Right cardiac atrium (tissue), 5 donors: Measurements from ENCODE around the gene MTA1. TPM values are rescaled to one million over a fixed set of nuclear protein-coding genes. Genes with fewer than 3 reads are reported as not detected.

Experiments
- ATAC-seq, 2 donors: fragments of 200-7000 bp; cut with Tn5 transposase; one replicate each; pipeline versions ENCODE4 v1.8.0 to v1.9.1; 2020; ENCODE audit warnings: moderate library complexity in 2 of 2, mild to moderate bottlenecking in 1 of 2
- DNase-seq, 3 donors: peaks; one replicate each; pipeline ENCODE4 v3.0.0-alpha.2; 2020
- H3K27ac ChIP-seq: one replicate; pipeline ENCODE4 v1.5.1; 2013; ENCODE audit warnings: mild to moderate bottlenecking, low read length, control low read depth, moderate library complexity
- H3K27me3 ChIP-seq: one replicate; pipeline ENCODE4 v1.6.1; 2013; ENCODE audit not compliant: control insufficient read depth, insufficient read depth
- H3K4me1 ChIP-seq: one replicate; pipeline ENCODE4 v1.6.1; 2013; ENCODE audit warnings: low read length; ENCODE audit not compliant: control insufficient read depth, insufficient read depth
- H3K4me3 ChIP-seq: one replicate; pipeline ENCODE4 v1.5.1; 2013; ENCODE audit warnings: low read length, control low read depth
- H3K9me3 ChIP-seq: one replicate; pipeline ENCODE4 v1.6.1; 2013; ENCODE audit warnings: low read length; ENCODE audit not compliant: control insufficient read depth
- WGBS: extraction: QIAGEN DNeasy Blood & Tissue Kit; methylation state at CpG from one replicate; pipeline ENCODE4 v1.1.7; 2013; 5-methylcytosine and 5-hydroxymethylcytosine counted together
- intact Hi-C, 4 donors: fragments of 100-400 bp; cut with DNase I; formaldehyde crosslinking; loops; one replicate each; pipeline versions ENCODE4 v1.11.0 to v1.14.0; 2022 to 2023
- polyA plus RNA-seq: library from polyadenylated mRNA; stranded (reverse); fragments of 200-250 nt; gene quantifications from one replicate; pipeline ENCODE4 v1.2.3, GENCODE V29; 2013
- total RNA-seq, 4 donors: library from RNA; stranded (reverse); fragmentation: NEBNext Ultra II Directional; extraction: Animal tissue kit (Norgen Biotek cat#: 25700); gene quantifications; one replicate each; pipeline ENCODE4 v1.2.1, GENCODE V29; 2021
- donor health status: healthy with polysubstance abuse.
- donor health status: DM: no; HTN: yes; CAD: no.
- donor health status: DM: no; HTN: no; CAD: no.
- donor health status: DM: no; HTN: yes; CAD: no; lungs with severe emphysema.
- donor health status: DM: yes; HTN: yes; CAD: no.

The MTA1 gene
- total and polyA plus RNA-seq, 5 donors: 121 to 179 (median 141) TPM

DNA sequence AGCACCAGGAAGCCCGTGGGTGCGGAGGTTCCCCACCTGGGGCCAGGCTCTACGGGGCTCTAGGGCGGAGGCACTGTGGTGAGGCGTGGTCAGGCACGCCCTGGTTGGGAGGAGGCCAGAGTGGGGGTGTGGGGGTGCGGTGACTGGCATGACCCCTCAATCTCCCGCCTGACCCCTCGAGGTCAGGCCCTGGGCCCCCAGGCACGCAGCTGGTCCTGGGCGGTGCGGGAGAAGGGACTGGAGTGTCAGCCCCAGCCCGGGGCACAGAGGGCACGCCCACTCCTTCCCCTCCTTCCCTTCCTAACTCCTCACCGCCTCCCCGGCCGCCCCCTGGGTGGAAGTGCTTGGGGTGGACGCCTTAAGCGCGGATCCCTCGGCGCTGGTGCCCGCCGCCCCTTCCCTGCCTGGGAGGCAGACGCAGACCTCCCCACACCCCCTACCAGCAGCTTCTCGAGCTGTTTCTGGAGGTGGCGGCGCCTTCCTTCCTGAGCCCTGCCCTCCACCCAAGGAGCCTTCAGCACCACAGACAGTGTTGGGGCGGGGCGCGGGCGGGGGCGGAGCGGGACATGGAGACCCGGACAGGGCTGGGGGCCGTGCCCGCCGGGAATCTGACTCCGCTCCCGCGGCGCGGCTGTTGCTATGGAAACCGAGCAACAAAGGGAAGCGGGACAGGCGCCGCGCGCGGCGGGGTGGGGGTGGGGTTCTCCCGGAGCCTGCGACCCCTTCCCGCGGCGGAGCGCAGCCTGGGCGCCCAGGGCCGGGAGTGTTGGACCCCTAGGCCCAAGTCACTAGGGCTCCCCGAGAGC, 54.3 kb downstream of the MTA1 start:
- Histone ChIP-seq H3K27me3 (no peaks in the 10 kb centered on the region), H3K4me1 (peaks cover 12% of the 10 kb centered on the region), H3K9me3 (no peaks in the 10 kb centered on the region), H3K4me3 (peak overlapping the region; percentile 84), H3K27ac (peak overlapping the region; percentile 89)
- ATAC-seq (peak; percentile 60 to 66), DNase-seq (peak; percentile 97 to 99 (median 99))
- intact Hi-C loops: no loop called here
- 2% methylated on average over 60 of the region's 60 CpGs for WGBS

- DNase-seq: peak; percentile 74 to 90 (median 88)
- H3K4me1 ChIP-seq: peaks cover 5% of the 10 kb centered on the region
- peak within 1 kb of the TSS; percentile 95 for H3K27ac ChIP-seq
- no peaks in the 10 kb centered on the region for H3K27me3 ChIP-seq
- no peaks in the 10 kb centered on the region for H3K9me3 ChIP-seq
- ATAC-seq: peak; percentile 0 to 1
- intact Hi-C loops: no loop called here
- WGBS: under 1% methylated on average over 118 of the region's 118 CpGs
- H3K4me3 ChIP-seq: peak within 1 kb of the TSS; percentile 84
Observed at GRCh38 chr14:105474483-105475268, 55.0 kb downstream of the MTA1 start, which contains the start of gene CRIP2. TSS of gene CRIP2 (plus strand) at chr14:105474821. CDS start at chr14:105474863, 42 bp downstream.

DNA sequence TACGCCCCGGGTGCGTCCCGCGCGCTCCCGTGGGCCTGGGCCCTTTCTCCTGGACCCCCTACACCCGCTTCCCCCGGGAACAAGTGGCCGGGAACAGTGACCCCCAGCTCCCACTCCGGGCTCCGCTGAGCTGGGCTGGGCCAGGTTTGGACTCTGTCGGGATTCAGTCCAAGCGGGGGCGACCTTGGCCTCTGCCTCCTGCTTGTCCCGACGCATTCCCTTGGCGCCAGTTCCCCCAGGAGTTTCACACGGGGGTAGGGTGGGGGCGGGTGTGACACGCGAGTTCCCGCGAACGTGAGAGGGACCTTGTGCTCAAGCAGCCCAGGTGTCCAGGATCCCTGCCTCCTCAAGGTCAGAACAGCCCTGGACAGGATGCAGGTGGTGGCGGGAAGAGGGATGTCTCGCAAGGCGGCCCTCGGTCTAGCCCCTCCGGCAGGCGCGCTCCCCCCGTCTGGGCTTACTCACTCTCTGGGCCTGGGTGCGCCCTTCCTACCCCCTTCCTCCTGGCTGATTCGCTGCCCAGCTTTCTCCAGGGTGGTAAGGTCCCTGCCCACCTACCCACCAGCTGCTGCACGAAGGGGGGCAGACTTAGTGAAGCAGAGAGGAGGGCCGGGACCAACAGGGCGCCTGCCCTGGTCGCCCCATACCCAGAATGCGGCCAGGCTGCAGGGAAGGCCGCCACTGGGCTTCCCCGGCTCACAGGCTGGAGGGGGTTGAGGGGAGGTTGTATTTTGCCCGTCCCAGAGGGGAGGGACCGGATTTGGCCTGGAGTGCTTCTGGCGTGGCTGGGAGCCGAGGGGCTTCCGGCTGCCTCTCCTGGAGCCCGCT, 55.9 kb downstream of the MTA1 start:
- Histone ChIP-seq H3K4me3 (peak overlapping the region; percentile 84), H3K9me3 (no peaks in the 10 kb centered on the region), H3K27ac (peak overlapping the region; percentile 95), H3K27me3 (no peaks in the 10 kb centered on the region), H3K4me1 (peaks cover 3% of the 10 kb centered on the region)
- intact Hi-C loops: no loop called here
- DNase-seq (peak; percentile 70 to 89 (median 88)), ATAC-seq (peak; percentile 1 to 24)
- under 1% methylated on average over 48 of the region's 48 CpGs for WGBS

DNA sequence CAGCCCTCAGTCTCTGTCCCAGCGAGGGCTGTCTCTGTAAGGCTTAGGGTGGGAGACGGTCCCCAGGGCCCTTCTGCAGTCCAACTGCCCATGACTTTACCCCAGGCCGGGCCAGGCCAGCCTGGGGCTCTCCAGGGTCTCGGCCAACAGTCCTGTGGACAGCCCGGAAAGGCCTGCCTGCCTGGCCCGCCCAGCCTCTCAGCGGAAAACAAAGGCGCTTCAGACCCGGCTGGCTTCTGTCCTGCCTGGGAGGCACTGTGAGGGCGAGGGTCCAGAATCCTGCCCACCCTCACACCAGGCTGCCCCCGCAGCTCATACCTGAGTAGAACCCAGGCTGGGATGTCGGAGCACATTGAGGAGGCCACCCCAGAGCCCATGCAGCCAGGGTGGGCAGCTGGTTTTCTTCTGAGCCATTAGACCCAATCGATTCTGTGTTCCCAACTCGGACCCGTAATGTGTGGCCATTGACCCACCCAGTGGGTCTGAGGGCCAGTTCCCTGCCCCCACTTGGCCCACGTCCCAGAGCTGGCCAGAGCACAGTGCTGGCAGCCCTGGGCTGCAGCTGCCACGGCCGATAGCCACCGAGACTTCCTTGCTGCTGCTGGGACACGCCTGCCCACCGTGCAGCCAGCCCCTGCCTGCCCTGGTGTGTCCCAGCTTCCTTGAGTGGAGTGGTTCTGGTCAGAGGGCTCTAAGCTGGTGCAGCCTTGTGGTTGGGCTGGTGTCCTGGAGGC, 56.6 kb downstream of the MTA1 start:
- Histone ChIP-seq H3K4me3 (peak overlapping the region; percentile 84), H3K27me3 (no peaks in the 10 kb centered on the region), H3K27ac (peak overlapping the region; percentile 95), H3K9me3 (no peaks in the 10 kb centered on the region), H3K4me1 (peaks cover 3% of the 10 kb centered on the region)
- intact Hi-C loops: no loop called here
- DNase-seq (peak; percentile 81 to 94 (median 92)), ATAC-seq (peak; percentile 1 to 5)
- WGBS: 10% methylated on average over 21 of the region's 21 CpGs

- H3K4me3 ChIP-seq: peak overlapping the region; percentile 84
- H3K9me3 ChIP-seq: no peaks in the 10 kb centered on the region
- DNase-seq (peak; percentile 67 to 85 (median 80)), ATAC-seq (no peak)
- peak overlapping the region; percentile 95 for H3K27ac ChIP-seq
- 28% methylated on average over 16 of the region's 16 CpGs for WGBS
- intact Hi-C loops: no loop called here
- no peaks in the 10 kb centered on the region for H3K27me3 ChIP-seq
- peaks cover 3% of the 10 kb centered on the region for H3K4me1 ChIP-seq
Observed at GRCh38 chr14:105476831-105477659, 57.4 kb downstream of the MTA1 start.

DNA sequence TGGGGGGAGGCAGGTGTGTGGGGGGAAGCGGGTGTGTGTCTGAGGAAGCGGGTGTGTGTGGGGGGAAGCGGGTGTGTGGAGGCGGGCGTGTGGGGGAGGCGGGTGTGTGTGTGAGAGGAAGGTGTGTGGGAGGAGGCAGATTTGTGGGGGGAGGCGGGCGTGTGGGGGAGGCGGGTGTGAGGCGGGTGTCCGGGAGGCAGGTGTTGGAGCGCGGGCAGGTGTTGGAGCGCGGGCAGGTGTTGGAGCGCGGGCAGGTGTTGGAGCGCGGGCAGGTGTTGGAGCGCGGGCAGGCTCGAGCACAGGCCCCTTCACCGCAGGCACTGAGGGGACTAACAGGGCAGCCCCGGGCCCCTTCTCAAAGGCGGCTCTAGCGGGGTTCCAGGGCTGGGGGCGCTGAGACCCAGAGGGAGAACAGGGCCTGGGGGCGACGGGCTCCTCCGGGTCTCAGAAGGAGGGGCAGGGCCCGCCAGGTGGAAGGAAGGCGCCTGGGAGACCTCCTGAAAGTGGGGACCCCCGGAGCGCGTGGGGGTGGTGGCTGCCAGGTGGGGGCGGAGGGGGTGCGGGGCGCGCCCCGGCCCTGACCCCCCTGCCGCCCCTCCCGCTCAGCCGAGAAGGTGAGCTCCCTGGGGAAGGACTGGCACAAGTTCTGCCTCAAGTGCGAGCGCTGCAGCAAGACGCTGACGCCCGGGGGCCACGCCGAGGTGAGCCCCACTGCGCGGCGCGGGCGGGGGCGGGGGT, 58.2 kb downstream of the MTA1 start:
- DNase-seq (peak in 1 of 3 donors; percentile 68), ATAC-seq (no peak)
- Histone ChIP-seq H3K27ac (peak overlapping the region; percentile 95), H3K4me3 (peak overlapping the region; percentile 84), H3K9me3 (no peaks in the 10 kb centered on the region), H3K4me1 (peaks cover 11% of the 10 kb centered on the region), H3K27me3 (no peaks in the 10 kb centered on the region)
- intact Hi-C loops: no loop called here
- WGBS: 59% methylated on average over 50 of the region's 56 CpGs

DNA sequence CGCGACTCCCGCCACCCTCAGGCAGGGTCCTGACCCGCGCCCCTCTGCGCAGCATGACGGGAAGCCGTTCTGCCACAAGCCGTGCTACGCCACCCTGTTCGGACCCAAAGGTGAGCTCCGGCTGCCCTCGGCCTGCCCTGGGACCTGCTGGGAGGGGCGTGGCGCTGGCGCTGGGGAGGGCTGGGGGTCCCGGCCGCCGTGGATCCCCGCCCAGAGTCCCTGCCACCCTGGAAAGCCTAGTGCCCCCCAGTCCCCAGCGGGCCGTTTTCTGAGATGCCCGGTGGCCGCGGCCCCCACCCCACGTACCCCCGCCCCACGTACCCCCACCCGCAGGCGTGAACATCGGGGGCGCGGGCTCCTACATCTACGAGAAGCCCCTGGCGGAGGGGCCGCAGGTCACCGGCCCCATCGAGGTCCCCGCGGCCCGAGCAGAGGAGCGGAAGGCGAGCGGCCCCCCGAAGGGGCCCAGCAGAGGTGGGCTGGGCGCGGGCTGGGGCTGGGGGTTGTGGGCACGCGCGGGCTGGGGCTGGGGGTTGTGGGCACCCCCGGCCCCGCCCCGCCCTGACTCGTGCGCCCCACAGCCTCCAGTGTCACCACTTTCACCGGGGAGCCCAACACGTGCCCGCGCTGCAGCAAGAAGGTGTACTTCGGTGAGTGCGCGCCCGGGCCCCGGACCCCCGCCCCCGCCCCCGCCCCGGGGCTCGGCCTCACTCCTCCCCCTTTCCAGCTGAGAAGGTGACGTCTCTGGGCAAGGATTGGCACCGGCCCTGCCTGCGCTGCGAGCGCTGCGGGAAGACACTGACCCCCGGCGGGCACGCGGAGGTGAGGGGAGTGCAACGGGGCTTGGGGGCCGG, 59.0 kb downstream of the MTA1 start:
- H3K27me3 ChIP-seq: no peaks in the 10 kb centered on the region
- no peaks in the 10 kb centered on the region for H3K9me3 ChIP-seq
- H3K4me3 ChIP-seq: no peak overlapping the region
- WGBS: 63% methylated on average over 81 of the region's 81 CpGs
- H3K4me1 ChIP-seq: peaks cover 8% of the 10 kb centered on the region
- no peak for ATAC-seq
- H3K27ac ChIP-seq: no peak overlapping the region
- DNase-seq: peak in 1 of 3 donors; percentile 67
- intact Hi-C loops: no loop called here

- intact Hi-C loops: loop anchor here in 2 of 4 donors (10.0 kb wide), 2 partner anchors 105 to 275 kb away; no protein-coding TSS in a partner anchor
- peak in 2 of 3 donors; percentile 37 to 66 for DNase-seq
- peaks cover 12% of the 10 kb centered on the region for H3K4me1 ChIP-seq
- no peaks in the 10 kb centered on the region for H3K27me3 ChIP-seq
- H3K27ac ChIP-seq: no peak overlapping the region
- 54% methylated on average over 34 of the region's 34 CpGs for WGBS
- no peaks in the 10 kb centered on the region for H3K9me3 ChIP-seq
- ATAC-seq: no peak
- H3K4me3 ChIP-seq: no peak overlapping the region
Observed at GRCh38 chr14:105479431-105480158, 60.0 kb downstream of the MTA1 start.
